B cell (primary cell): ENCODE results near the gene TIMMDC1.

ENCODE experiments used
- CTCF ChIP-seq: fragments of 200-600 bp; IDR thresholded peaks from one replicate; pipeline ENCODE4 v1.8.0; 2022; ENCODE audit warnings: antibody characterized with exemption, mild to moderate bottlenecking
- EZH2 ChIP-seq: IDR thresholded peaks from 2 replicates; pipeline ENCODE4 v1.6.1; 2012; ENCODE audit warnings: borderline replicate concordance, low read depth, mild to moderate bottlenecking, moderate library complexity, low read length; ENCODE audit not compliant: insufficient read depth, poor library complexity, severe bottlenecking

DNA sequence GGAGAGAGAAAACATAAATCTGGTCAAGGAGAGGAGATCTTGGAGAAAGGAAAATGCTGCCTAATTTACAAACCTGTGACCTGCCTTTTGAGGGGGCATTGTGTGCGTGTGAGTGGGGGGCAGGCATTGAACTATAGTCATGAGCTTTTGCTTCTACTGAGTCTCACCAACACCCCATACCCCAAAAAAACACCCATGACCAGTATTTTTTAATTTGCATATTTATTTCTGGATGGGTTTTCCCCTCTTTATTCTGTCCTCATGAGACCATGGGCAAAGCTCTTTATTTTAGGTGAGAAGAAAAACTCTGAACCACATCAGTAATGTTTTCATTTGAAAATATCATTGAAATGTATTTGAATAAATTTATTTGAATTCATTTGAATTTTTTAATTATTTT is 40.4 kb downstream of the TIMMDC1 start:
- no peak for TF ChIP-seq CTCF
- no peak for TF ChIP-seq EZH2
